Neuronal stem cell (in vitro differentiated cells): ENCODE results near the gene NDUFS2.
A peak's percentile ranks its signal among the peaks of the same experiment; 100 is the strongest.

Source experiments
- DNase-seq: peaks from one replicate; pipeline ENCODE4 v3.0.0-alpha.2; 2013; ENCODE audit warnings: low spot score
- H2AFZ ChIP-seq: one replicate; pipeline ENCODE4 v1.6.1; 2013; ENCODE audit warnings: mild to moderate bottlenecking, low read length, inconsistent platforms
- H2AK5ac ChIP-seq: 2 replicates; pipeline ENCODE4 v1.6.1; 2013; ENCODE audit warnings: low read depth, mild to moderate bottlenecking, inconsistent platforms, low read length, moderate library complexity, mixed read lengths
- H2BK120ac ChIP-seq: 2 replicates; pipeline ENCODE4 v1.6.1; 2013; ENCODE audit warnings: low read depth, mild to moderate bottlenecking, inconsistent platforms, low read length, moderate library complexity, mixed read lengths
- H2BK12ac ChIP-seq: one replicate; pipeline ENCODE4 v1.6.1; 2013; ENCODE audit warnings: low read length, inconsistent platforms
- H2BK15ac ChIP-seq: 2 replicates; pipeline ENCODE4 v1.6.1; 2013; ENCODE audit warnings: mild to moderate bottlenecking, low read length, inconsistent platforms, mixed read lengths
- H2BK5ac ChIP-seq: one replicate; pipeline ENCODE4 v1.6.1; 2013; ENCODE audit warnings: inconsistent platforms, mild to moderate bottlenecking, low read length, moderate library complexity
- H3K14ac ChIP-seq: one replicate; pipeline ENCODE4 v1.6.1; 2013; ENCODE audit warnings: low read length, inconsistent platforms
- H3K18ac ChIP-seq: 2 replicates; pipeline ENCODE4 v1.6.1; 2013; ENCODE audit warnings: low read length, inconsistent platforms
- H3K23ac ChIP-seq: 2 replicates; pipeline ENCODE4 v1.6.1; 2013; ENCODE audit warnings: low read depth, mild to moderate bottlenecking, mixed read lengths, low read length, inconsistent platforms; ENCODE audit not compliant: poor library complexity
- H3K27ac ChIP-seq: replicated peaks from 3 replicates; pipeline ENCODE4 v1.5.1; 2013; ENCODE audit warnings: low read length, inconsistent platforms
- H3K27me3 ChIP-seq, 3 experiments: 2 replicates each; pipeline ENCODE4 v1.6.1; 2013; ENCODE audit warnings: low read length in 3 of 3, mild to moderate bottlenecking in 2 of 3, inconsistent platforms in 1 of 3, low read depth in 1 of 3, mixed read lengths in 1 of 3, moderate library complexity in 1 of 3; ENCODE audit not compliant: control insufficient read depth in 3 of 3, insufficient read depth in 3 of 3
- H3K36me3 ChIP-seq, 2 donors: replicated peaks in 1 of 2; 2 replicates each; pipeline ENCODE4 v1.6.1; 2013; ENCODE audit warnings: low read length in 2 of 2; ENCODE audit not compliant: control insufficient read depth in 2 of 2, insufficient read depth in 2 of 2
- H3K4ac ChIP-seq: 2 replicates; pipeline ENCODE4 v1.6.1; 2013; ENCODE audit warnings: inconsistent platforms, mild to moderate bottlenecking, low read length, moderate library complexity
- H3K4me1 ChIP-seq, 2 donors: 1 replicate in 1 of 2; 2 replicates in 1 of 2; pipeline ENCODE4 v1.6.1; 2013; ENCODE audit warnings: low read length in 2 of 2, low read depth in 1 of 2; ENCODE audit not compliant: control insufficient read depth in 2 of 2, insufficient read depth in 1 of 2
- H3K4me2 ChIP-seq: one replicate; pipeline ENCODE4 v1.6.1; 2013; ENCODE audit warnings: mild to moderate bottlenecking, low read length, inconsistent platforms; ENCODE audit not compliant: insufficient read depth, poor library complexity, severe bottlenecking
- H3K4me3 ChIP-seq, 2 donors: 2 replicates each; pipeline ENCODE4 v1.5.1; 2013; ENCODE audit warnings: low read length in 2 of 2, mild to moderate bottlenecking in 2 of 2, inconsistent platforms in 1 of 2, moderate library complexity in 1 of 2
- H3K79me1 ChIP-seq: one replicate; pipeline ENCODE4 v1.6.1; 2013; ENCODE audit warnings: low read depth, mild to moderate bottlenecking, inconsistent platforms, low read length, moderate library complexity
- H3K9ac ChIP-seq: one replicate; pipeline ENCODE4 v1.6.1; 2013; ENCODE audit warnings: mild to moderate bottlenecking, low read depth, low read length, inconsistent platforms; ENCODE audit not compliant: poor library complexity
- H3K9me3 ChIP-seq, 2 donors: replicated peaks in 1 of 2; 2 replicates each; pipeline versions ENCODE3 to v1.6.1; 2013; ENCODE audit warnings: low read length in 2 of 2, mild to moderate bottlenecking in 2 of 2, inconsistent platforms in 1 of 2, low read depth in 1 of 2, mixed read lengths in 1 of 2, moderate library complexity in 1 of 2; ENCODE audit not compliant: control insufficient read depth in 2 of 2, insufficient read depth in 1 of 2
- H4K8ac ChIP-seq: one replicate; pipeline ENCODE4 v1.6.1; 2013; ENCODE audit warnings: low read depth, mild to moderate bottlenecking, inconsistent platforms, low read length, moderate library complexity
- H4K91ac ChIP-seq: one replicate; pipeline ENCODE4 v1.6.1; 2013; ENCODE audit warnings: low read length, low read depth, mild to moderate bottlenecking, inconsistent platforms; ENCODE audit not compliant: poor library complexity
- WGBS, 2 donors: extraction: QIAGEN DNeasy Blood & Tissue Kit; methylation state at CpG; one replicate each; pipeline ENCODE4 v1.1.7; 2013; ENCODE audit warnings: missing lambda C conversion rate in 2 of 2, mixed read lengths in 1 of 2; ENCODE audit not compliant: insufficient read length in 2 of 2, insufficient replicate concordance in 1 of 2; ENCODE audit errors: extremely low coverage in 2 of 2; 5-methylcytosine and 5-hydroxymethylcytosine counted together

Gene NDUFS2

DNA sequence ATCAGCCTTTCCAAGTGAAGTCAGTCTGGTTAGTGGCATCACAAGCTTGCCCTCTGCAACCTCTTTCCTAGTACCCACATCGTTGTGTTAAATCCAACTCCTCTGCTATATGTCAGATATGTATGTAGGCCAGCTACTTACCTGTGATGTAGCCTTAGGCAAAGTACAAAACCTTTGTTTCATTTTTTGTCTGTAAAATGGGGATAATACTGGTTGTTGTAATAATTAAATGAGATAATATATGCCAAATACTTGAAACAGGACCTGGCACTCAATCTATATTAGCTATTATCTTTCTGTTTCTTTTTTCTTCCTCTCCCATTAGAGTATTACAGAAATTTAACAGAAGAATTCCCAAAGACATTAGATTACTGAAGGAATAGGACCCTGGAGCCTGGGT lies 57.6 kb downstream of the NDUFS2 start:
- Histone ChIP-seq H3K27me3 (peaks cover 4 to 37% (median 21%) of the 10 kb centered on the region in 3 experiments), H3K36me3 (no peaks in the 10 kb centered on the region), H4K8ac (no peak overlapping the region), H3K4me2 (no peak overlapping the region), H3K9me3 (peaks cover 5 to 14% of the 10 kb centered on the region in 2 donors), H3K4ac (no peak overlapping the region), H2AK5ac (no peak overlapping the region), H2BK12ac (no peak overlapping the region), H3K9ac (no peak overlapping the region), H3K27ac (no peak overlapping the region), H2AFZ (no peak overlapping the region), H3K18ac (no peak overlapping the region), H4K91ac (no peak overlapping the region), H3K4me3 (no peak overlapping the region), H3K4me1 (peaks cover 0 to 7% of the 10 kb centered on the region in 2 donors), H3K14ac (no peak overlapping the region), H2BK120ac (no peak overlapping the region), H3K79me1 (no peaks in the 10 kb centered on the region), H2BK5ac (no peak overlapping the region), H3K23ac (no peak overlapping the region), H2BK15ac (no peak overlapping the region)
- WGBS, 2 donors: no CpG with 5 or more reads among the region's 1 CpG
- DNase-seq: no peak

DNA sequence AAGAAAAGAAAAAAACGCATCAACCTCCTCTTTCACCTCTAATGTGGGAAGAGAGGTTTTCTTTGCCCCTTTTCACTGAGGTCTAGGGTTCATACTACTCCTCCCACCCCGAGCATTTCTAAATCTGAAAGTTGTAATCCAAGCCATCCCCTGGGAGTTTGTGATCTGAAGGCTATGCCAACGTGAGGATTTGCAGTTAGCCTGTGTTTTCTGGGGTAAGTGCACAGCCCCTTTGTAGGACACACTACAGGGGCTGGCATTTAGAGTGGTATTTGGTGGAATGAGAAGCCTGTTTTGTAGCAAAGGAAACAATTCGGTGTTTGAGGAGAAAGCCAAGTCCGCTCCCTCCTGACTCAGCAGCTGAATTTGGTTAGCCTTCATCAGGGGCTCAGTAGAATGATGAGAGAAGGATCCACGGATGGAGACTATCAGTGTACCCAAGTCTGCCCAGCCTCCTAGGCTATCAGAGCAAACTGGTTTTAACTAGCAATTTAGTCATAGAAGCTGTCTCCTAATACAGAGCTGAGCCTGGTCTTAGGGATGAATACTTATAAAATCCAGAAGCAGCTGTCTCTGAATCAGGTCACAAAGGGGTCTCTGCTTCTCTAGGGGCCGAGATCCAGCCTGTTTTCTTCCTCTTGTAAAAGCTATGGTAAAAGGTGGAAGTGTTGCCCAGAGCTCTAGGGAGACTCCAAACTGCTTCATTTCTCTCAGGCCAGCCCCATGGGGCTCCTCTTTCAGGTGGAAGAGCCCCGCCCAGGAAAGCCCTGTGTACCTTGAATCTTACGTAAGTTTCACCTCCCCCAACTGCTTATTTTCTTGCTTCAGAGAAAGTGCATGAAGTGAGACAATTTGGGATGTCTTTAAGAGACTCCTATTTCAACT lies 58.5 kb downstream of the NDUFS2 start:
- no peak overlapping the region for H3K14ac ChIP-seq
- H3K79me1 ChIP-seq: no peaks in the 10 kb centered on the region
- no peak overlapping the region for H2BK15ac ChIP-seq
- H3K4ac ChIP-seq: no peak overlapping the region
- H3K27ac ChIP-seq: no peak overlapping the region
- H2BK5ac ChIP-seq: no peak overlapping the region
- H3K9ac ChIP-seq: no peak overlapping the region
- no peak overlapping the region for H3K4me2 ChIP-seq
- H3K36me3 ChIP-seq: no peaks in the 10 kb centered on the region
- no peak overlapping the region for H3K23ac ChIP-seq
- H4K91ac ChIP-seq: no peak overlapping the region
- no CpG with 5 or more reads among the region's 9 CpGs for WGBS, 2 donors
- no peak overlapping the region for H2BK120ac ChIP-seq
- H2BK12ac ChIP-seq: no peak overlapping the region
- H3K27me3 ChIP-seq: peaks cover 4 to 37% (median 21%) of the 10 kb centered on the region in 3 experiments
- peaks cover 0 to 10% of the 10 kb centered on the region in 2 donors for H3K4me1 ChIP-seq
- no peak overlapping the region for H4K8ac ChIP-seq
- H3K4me3 ChIP-seq: no peak overlapping the region
- H2AFZ ChIP-seq: peak overlapping the region; percentile 8
- no peak overlapping the region for H3K18ac ChIP-seq
- H2AK5ac ChIP-seq: no peak overlapping the region
- DNase-seq: no peak
- H3K9me3 ChIP-seq: peaks cover 5 to 14% of the 10 kb centered on the region in 2 donors

DNA sequence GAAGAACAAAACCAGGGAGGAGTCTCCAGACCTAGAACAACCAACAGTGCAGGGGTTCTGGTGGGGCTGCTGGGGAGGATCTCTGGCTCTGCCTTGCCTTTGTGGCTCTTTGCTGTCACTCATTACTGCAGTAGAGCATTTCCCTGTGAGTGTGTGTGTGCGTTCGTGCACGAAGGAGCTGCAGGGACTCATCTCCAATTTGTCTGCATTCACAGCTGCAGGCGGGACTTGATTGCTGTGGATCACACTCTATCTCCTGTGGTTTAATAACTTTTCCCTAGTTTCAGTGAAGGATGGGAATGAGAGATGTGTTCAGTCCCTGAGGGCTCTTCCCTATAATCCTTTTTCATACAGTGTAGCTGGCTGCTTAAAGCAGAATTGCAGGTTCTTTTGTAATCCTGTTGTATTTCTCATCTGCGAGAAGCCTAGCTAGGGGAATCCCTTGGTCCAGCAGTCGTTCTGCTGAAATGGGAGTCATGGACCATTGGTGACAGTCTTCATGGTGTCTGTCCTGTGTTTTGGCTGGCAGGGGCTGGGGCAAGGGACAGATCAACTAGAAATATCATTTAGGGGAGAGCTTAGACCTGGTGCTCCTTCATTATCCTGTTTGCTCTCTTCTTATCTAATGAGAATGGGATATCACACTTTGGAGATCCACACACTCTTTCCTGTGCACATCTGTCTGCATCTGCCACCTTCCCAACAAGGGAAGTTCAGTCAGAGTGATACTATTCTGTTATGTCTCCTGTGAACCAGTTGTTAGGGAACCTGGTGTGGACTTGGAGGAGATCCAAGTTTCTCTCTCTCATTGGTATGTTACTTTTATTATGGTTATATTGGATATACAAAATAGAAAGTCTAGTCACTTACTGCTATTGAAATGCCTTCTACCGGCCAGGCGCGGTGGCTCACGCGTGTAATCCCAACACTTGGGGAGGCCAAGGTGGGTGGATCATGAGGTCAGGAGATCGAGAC lies 59.4 kb downstream of the NDUFS2 start:
- Histone ChIP-seq H2AK5ac (no peak overlapping the region), H2BK120ac (no peak overlapping the region), H2BK15ac (no peak overlapping the region), H2BK5ac (no peak overlapping the region), H3K27me3 (peaks cover 4 to 37% (median 21%) of the 10 kb centered on the region in 3 experiments), H3K27ac (no peak overlapping the region), H3K9me3 (peaks cover 5 to 12% of the 10 kb centered on the region in 2 donors), H4K8ac (no peak overlapping the region), H3K4me1 (peaks cover 0 to 10% of the 10 kb centered on the region in 2 donors), H3K9ac (no peak overlapping the region), H3K4ac (no peak overlapping the region), H3K79me1 (no peaks in the 10 kb centered on the region), H3K4me2 (no peak overlapping the region), H3K4me3 (no peak overlapping the region), H3K18ac (no peak overlapping the region), H3K23ac (no peak overlapping the region), H2AFZ (peak overlapping the region; percentile 8), H3K14ac (no peak overlapping the region), H4K91ac (no peak overlapping the region), H2BK12ac (no peak overlapping the region), H3K36me3 (no peaks in the 10 kb centered on the region)
- DNase-seq: no peak
- no CpG with 5 or more reads among the region's 12 CpGs for WGBS, 2 donors
